SK-N-SH (cell line): ENCODE measurements around the gene WRNIP1.

Experiments
- ELF1 ChIP-seq: IDR thresholded peaks from 2 replicates; pipeline ENCODE4 v1.4.0; 2012
- EP300 ChIP-seq, 2 experiments: IDR thresholded peaks; 2 replicates each; pipeline versions ENCODE4 v1.4.0 to v1.6.1; 2012; ENCODE audit warnings: borderline replicate concordance in 1 of 2, low read depth in 1 of 2, low read length in 1 of 2
- GATA2 ChIP-seq: sonication (generic); formaldehyde crosslinking; IDR thresholded peaks from 2 replicates; pipeline ENCODE4 v1.5.0; 2020; ENCODE audit warnings: mild to moderate bottlenecking, missing genetic modification reagents
- JUND ChIP-seq: IDR thresholded peaks from 2 replicates; pipeline ENCODE4 v1.4.0; 2012
- POLR2AphosphoS5 ChIP-seq: IDR thresholded peaks from 2 replicates; pipeline ENCODE4 v1.6.1; 2012; ENCODE audit warnings: low read depth, low read length
- RCOR1 ChIP-seq: fragments of 150-350 bp; IDR thresholded peaks from 2 replicates; pipeline ENCODE4 v1.6.1; 2017; ENCODE audit warnings: antibody characterized with exemption, low read length
- SIN3A ChIP-seq: IDR thresholded peaks from 2 replicates; pipeline ENCODE4 v1.6.1; 2012; ENCODE audit warnings: low read depth, mild to moderate bottlenecking, low read length, moderate library complexity, borderline replicate concordance
- TEAD4 ChIP-seq: IDR thresholded peaks from 2 replicates; pipeline ENCODE4 v1.4.0; 2012; ENCODE audit warnings: mild to moderate bottlenecking, borderline replicate concordance; ENCODE audit not compliant: insufficient read depth
- USF1 ChIP-seq: IDR thresholded peaks from 2 replicates; pipeline ENCODE4 v1.4.0; 2012; ENCODE audit warnings: low read depth, borderline replicate concordance
- YY1 ChIP-seq: IDR thresholded peaks from 2 replicates; pipeline ENCODE4 v1.4.0; 2012; ENCODE audit warnings: low read depth, mild to moderate bottlenecking
- ZBTB33 ChIP-seq: IDR thresholded peaks from 2 replicates; pipeline ENCODE4 v1.4.0; 2012; ENCODE audit warnings: low read depth, borderline replicate concordance
- TF ChIP-seq, protein P1 (sequence below): fragments of 200-600 bp; sonication (generic); IDR thresholded peaks from 2 replicates; pipeline ENCODE4 v1.6.1; 2017; ENCODE audit warnings: antibody characterized with exemption, mild to moderate bottlenecking, moderate library complexity
- TF ChIP-seq, protein P2 (sequence below): IDR thresholded peaks from 2 replicates; pipeline ENCODE4 v1.4.0; 2012; ENCODE audit warnings: low read depth

DNA sequence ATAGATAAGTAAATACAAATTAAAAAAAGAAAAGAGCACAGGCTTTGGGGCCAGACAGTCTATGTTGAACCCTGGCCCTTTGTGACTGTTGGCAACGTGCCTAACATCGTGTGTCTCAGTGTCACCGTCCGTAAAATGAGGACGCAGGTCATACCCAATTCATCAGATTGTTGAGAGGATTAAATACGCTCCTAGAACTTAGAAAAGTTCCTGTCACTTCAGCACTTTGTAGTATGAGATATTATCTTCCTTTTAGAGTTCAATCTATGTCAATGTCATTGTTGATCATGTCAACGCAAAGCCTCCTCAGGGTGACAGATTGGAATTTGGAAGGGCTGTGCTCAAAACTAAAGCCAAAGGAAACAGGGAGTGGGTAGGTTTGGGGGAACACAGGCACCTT, 54.8 kb downstream of the WRNIP1 start:
- TF ChIP-seq, protein P1, sequence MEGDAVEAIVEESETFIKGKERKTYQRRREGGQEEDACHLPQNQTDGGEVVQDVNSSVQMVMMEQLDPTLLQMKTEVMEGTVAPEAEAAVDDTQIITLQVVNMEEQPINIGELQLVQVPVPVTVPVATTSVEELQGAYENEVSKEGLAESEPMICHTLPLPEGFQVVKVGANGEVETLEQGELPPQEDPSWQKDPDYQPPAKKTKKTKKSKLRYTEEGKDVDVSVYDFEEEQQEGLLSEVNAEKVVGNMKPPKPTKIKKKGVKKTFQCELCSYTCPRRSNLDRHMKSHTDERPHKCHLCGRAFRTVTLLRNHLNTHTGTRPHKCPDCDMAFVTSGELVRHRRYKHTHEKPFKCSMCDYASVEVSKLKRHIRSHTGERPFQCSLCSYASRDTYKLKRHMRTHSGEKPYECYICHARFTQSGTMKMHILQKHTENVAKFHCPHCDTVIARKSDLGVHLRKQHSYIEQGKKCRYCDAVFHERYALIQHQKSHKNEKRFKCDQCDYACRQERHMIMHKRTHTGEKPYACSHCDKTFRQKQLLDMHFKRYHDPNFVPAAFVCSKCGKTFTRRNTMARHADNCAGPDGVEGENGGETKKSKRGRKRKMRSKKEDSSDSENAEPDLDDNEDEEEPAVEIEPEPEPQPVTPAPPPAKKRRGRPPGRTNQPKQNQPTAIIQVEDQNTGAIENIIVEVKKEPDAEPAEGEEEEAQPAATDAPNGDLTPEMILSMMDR, result no peak
- no peak for TF ChIP-seq YY1
- no peak for TF ChIP-seq GATA2 (CRISPR knock-in tag)
- TF ChIP-seq EP300 (IDR thresholded peaks at IDR 0.05; ENCODE audit: borderline replicate concordance in 1 of 2, low read depth in 1 of 2, low read length in 1 of 2), result no peak
- TF ChIP-seq TEAD4, result no peak
- TF ChIP-seq JUND, result no peak
- no peak for TF ChIP-seq USF1
- TF ChIP-seq, protein P2, sequence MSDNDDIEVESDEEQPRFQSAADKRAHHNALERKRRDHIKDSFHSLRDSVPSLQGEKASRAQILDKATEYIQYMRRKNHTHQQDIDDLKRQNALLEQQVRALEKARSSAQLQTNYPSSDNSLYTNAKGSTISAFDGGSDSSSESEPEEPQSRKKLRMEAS, result no peak
- no peak for TF ChIP-seq RCOR1
- TF ChIP-seq SIN3A, result no peak
- no peak for TF ChIP-seq POLR2AphosphoS5
- TF ChIP-seq ELF1, result no peak
- TF ChIP-seq ZBTB33, result no peak
